22Rv1 (cell line): ENCODE measurements around the gene MRO.

Source experiments
- ZFX ChIP-seq: fragments of 450-650 bp; IDR thresholded peaks from 2 replicates; pipeline ENCODE4 v1.6.1; 2017; ENCODE audit warnings: antibody characterized with exemption, borderline replicate concordance
- TF ChIP-seq, protein P1 (sequence below): fragments of 450-650 bp; IDR thresholded peaks from 2 replicates; pipeline ENCODE4 v1.5.1; 2017; ENCODE audit warnings: mild to moderate bottlenecking

DNA sequence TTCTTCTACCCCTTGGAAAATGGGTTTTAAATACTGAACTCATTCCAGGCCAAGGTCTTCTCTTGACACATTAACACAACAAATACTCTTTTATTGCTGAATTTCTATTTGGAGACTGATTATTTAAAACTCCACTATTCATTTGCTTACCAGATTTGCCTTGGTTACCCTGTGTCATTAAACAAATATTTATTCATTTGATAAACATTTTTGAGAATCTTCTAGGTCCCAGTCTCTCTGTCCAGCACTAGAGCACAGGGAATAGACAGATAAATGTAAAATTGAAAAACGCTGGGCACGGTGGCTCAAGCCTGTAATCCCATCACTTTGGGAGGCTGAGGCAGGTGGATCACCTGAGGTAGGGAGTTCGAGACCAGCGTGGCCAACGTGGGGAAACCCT lies 9.8 kb upstream of the MRO start:
- TF ChIP-seq, protein P1, sequence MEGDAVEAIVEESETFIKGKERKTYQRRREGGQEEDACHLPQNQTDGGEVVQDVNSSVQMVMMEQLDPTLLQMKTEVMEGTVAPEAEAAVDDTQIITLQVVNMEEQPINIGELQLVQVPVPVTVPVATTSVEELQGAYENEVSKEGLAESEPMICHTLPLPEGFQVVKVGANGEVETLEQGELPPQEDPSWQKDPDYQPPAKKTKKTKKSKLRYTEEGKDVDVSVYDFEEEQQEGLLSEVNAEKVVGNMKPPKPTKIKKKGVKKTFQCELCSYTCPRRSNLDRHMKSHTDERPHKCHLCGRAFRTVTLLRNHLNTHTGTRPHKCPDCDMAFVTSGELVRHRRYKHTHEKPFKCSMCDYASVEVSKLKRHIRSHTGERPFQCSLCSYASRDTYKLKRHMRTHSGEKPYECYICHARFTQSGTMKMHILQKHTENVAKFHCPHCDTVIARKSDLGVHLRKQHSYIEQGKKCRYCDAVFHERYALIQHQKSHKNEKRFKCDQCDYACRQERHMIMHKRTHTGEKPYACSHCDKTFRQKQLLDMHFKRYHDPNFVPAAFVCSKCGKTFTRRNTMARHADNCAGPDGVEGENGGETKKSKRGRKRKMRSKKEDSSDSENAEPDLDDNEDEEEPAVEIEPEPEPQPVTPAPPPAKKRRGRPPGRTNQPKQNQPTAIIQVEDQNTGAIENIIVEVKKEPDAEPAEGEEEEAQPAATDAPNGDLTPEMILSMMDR = no peak
- no peak for TF ChIP-seq ZFX
